OCI-M1 (cell line): Measurements from ENCODE around the gene HECW1.
A peak's percentile ranks its signal among the peaks of the same experiment; 100 is the strongest.
"Not testable (repeated sequence)": the region's sequence is repeated elsewhere in the genome, so short reads cannot be mapped to it uniquely, and the experiment has no call there.

ENCODE experiments used
- DNase-seq: peaks from one replicate; lab custom pipeline; 2025; lab: John Stamatoyannopoulos, UW

Gene HECW1

GRCh38 chr7:43546231-43546630 lies 433.8 kb downstream of the HECW1 start:
- no peak for DNase-seq

- DNase-seq: no peak
These were observed 438.0 kb downstream of the HECW1 start for GRCh38 chr7:43550427-43550826.

- DNase-seq: no peak
These were observed 439.7 kb downstream of the HECW1 start for GRCh38 chr7:43552122-43552521.

- DNase-seq: peak; percentile 70
These were observed 441.6 kb downstream of the HECW1 start for GRCh38 chr7:43553999-43554398.

GRCh38 chr7:43554423-43554822 lies 442.0 kb downstream of the HECW1 start:
- DNase-seq: no peak

- DNase-seq: no peak
These were observed 445.5 kb downstream of the HECW1 start for GRCh38 chr7:43557831-43558495.

GRCh38 chr7:43559171-43559945 lies 446.9 kb downstream of the HECW1 start:
- DNase-seq: peak; percentile 1

GRCh38 chr7:43559946-43560335 lies 447.5 kb downstream of the HECW1 start:
- no peak for DNase-seq

GRCh38 chr7:43560742-43561330 lies 448.4 kb downstream of the HECW1 start:
- no peak for DNase-seq

GRCh38 chr7:43562383-43562782 lies 449.9 kb downstream of the HECW1 start:
- DNase-seq: no peak

- DNase-seq: no peak
These were observed 453.3 kb downstream of the HECW1 start for GRCh38 chr7:43565786-43566185.

- DNase-seq: no peak
These were observed 456.1 kb downstream of the HECW1 start for GRCh38 chr7:43568529-43568928.

GRCh38 chr7:43569424-43569823 lies 457.0 kb downstream of the HECW1 start:
- DNase-seq: no peak

GRCh38 chr7:43570688-43571365 lies 458.4 kb downstream of the HECW1 start:
- DNase-seq: no peak

GRCh38 chr7:43572516-43573049 lies 460.1 kb downstream of the HECW1 start:
- peak; percentile 88 for DNase-seq

GRCh38 chr7:43573832-43574231 lies 461.4 kb downstream of the HECW1 start:
- DNase-seq: not testable (repeated sequence)

GRCh38 chr7:43575506-43575905 lies 463.1 kb downstream of the HECW1 start:
- no peak for DNase-seq

- no peak for DNase-seq
These were observed 463.8 kb downstream of the HECW1 start for GRCh38 chr7:43576241-43576640.

GRCh38 chr7:43577485-43577951 lies 465.1 kb downstream of the HECW1 start:
- peak; percentile 85 for DNase-seq

GRCh38 chr7:43582503-43583423 lies 470.3 kb downstream of the HECW1 start, which contains the start of gene STK17A:
TSS of gene STK17A (plus strand) at chr7:43583108. CDS start at chr7:43583244, 136 bp downstream.
- DNase-seq: peak; percentile 91
